Lung (tissue), 12 donors: ENCODE measurements around the gene RACGAP1. TPM values are rescaled to one million over a fixed set of nuclear protein-coding genes. Genes with fewer than 3 reads are reported as not detected.

Experiments used
- ATAC-seq: fragments of 200-7000 bp; cut with Tn5 transposase; one replicate; pipeline ENCODE4 v1.9.1; 2020; ENCODE audit warnings: moderate number of reproducible peaks; ENCODE audit not compliant: insufficient read depth, low FRiP score
- DNase-seq, 3 donors: peaks; one replicate each; pipeline ENCODE4 v3.0.0-alpha.2; 2013 to 2017
- H3K27ac ChIP-seq, 2 donors: one replicate each; pipeline ENCODE4 v1.5.1; 2013; ENCODE audit warnings: mild to moderate bottlenecking in 2 of 2, moderate library complexity in 2 of 2, control low read depth in 1 of 2, inconsistent platforms in 1 of 2, low read depth in 1 of 2, low read length in 1 of 2
- H3K27me3 ChIP-seq, 3 donors: one replicate each; pipeline ENCODE4 v1.5.1; 2013; ENCODE audit warnings: low read length in 2 of 3; ENCODE audit not compliant: control insufficient read depth in 3 of 3, insufficient read depth in 3 of 3
- H3K36me3 ChIP-seq, 4 donors: one replicate each; pipeline ENCODE4 v1.5.1; 2013; ENCODE audit warnings: low read length in 4 of 4, mild to moderate bottlenecking in 1 of 4, moderate library complexity in 1 of 4; ENCODE audit not compliant: control insufficient read depth in 4 of 4, insufficient read depth in 4 of 4
- H3K4me1 ChIP-seq, 5 donors: one replicate each; pipeline ENCODE4 v1.5.1; 2013; ENCODE audit warnings: low read length in 5 of 5, mild to moderate bottlenecking in 2 of 5, moderate library complexity in 1 of 5; ENCODE audit not compliant: control insufficient read depth in 5 of 5, insufficient read depth in 5 of 5
- H3K4me3 ChIP-seq: one replicate; pipeline ENCODE4 v1.5.1; 2013; ENCODE audit warnings: mild to moderate bottlenecking, control low read depth, moderate library complexity
- H3K9ac ChIP-seq, 2 donors: one replicate each; pipeline ENCODE4 v1.5.1; 2013; ENCODE audit warnings: low read length in 2 of 2, control low read depth in 1 of 2; ENCODE audit not compliant: insufficient read depth in 1 of 2
- H3K9me3 ChIP-seq, 4 donors: one replicate each; pipeline ENCODE4 v1.5.1; 2013; ENCODE audit warnings: low read length in 3 of 4, mild to moderate bottlenecking in 1 of 4, moderate library complexity in 1 of 4; ENCODE audit not compliant: control insufficient read depth in 4 of 4, insufficient read depth in 3 of 4
- WGBS, 2 donors: extraction: QIAGEN DNeasy Blood & Tissue Kit; methylation state at CpG; one replicate each; pipeline ENCODE4 v1.1.7; 2013; 5-methylcytosine and 5-hydroxymethylcytosine counted together
- polyA plus RNA-seq, 2 donors: library from polyadenylated mRNA; stranded (reverse); fragments of 200-250 nt; gene quantifications; one replicate each; pipeline ENCODE4 v1.2.1, GENCODE V29; 2013
- total RNA-seq, 2 donors: library from RNA; depleted of rRNA in 1 of 2; stranded (reverse); fragments of >200 nt in 1 of 2; gene quantifications; one replicate each; pipeline ENCODE4 v1.2.1, GENCODE V29; 2014 to 2021
- TF ChIP-seq, protein P1 (sequence below): IDR thresholded peaks from 2 replicates; pipeline ENCODE4 v1.5.1; 2012; ENCODE audit warnings: mild to moderate bottlenecking; ENCODE audit errors: control extremely low read depth, extremely low read depth
- donor health status: control.
- donor health status: control.
- donor health status: Bipolar disorder and iron deficiency.
- donor health status: healthy.
- donor health status: DM: yes; HTN: yes; CAD: no.

RACGAP1 gene
- total and polyA plus RNA-seq, 4 donors, result 3.8 to 26.8 (median 10.2) TPM

DNA sequence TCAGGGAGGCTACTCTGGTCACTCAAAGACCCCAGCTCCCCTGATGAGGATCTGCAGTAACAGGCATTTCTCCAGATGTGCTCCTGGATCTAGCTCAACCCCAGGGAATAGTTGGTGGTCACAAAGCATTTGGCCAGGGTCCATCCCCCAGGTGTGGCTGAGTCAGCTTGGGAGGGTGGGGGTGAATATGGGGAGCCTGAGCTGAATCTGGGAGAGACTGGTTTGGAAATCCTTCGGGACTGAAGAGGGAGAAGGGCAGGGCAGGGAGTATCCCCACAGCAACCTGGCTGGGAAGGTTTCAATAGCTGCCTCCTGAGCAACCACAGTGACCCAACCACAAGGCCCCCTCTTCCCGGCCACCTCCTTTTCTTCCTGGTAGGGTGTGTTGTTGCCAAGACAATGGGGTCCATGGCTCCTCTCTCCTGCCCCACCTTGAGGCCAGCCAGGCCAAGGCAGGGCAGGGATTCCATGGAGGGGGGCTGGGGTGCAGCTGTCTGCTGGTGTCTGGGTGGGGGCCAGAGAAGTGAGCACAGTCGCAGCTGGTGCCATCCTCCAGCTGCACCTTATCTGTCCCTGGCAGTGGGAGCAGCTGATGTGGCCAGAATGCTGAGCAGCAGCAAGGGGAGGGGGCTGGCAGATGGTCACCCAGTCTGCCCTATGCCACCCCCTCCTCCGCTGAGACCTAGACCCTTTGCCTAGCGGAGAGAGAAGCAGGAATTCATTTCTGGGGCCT, 37.6 kb upstream of the RACGAP1 start:
- H3K4me3 ChIP-seq, result no peak overlapping the region
- WGBS, 2 donors, result 85 to 87% methylated on average over 5 of the region's 5 CpGs

DNA sequence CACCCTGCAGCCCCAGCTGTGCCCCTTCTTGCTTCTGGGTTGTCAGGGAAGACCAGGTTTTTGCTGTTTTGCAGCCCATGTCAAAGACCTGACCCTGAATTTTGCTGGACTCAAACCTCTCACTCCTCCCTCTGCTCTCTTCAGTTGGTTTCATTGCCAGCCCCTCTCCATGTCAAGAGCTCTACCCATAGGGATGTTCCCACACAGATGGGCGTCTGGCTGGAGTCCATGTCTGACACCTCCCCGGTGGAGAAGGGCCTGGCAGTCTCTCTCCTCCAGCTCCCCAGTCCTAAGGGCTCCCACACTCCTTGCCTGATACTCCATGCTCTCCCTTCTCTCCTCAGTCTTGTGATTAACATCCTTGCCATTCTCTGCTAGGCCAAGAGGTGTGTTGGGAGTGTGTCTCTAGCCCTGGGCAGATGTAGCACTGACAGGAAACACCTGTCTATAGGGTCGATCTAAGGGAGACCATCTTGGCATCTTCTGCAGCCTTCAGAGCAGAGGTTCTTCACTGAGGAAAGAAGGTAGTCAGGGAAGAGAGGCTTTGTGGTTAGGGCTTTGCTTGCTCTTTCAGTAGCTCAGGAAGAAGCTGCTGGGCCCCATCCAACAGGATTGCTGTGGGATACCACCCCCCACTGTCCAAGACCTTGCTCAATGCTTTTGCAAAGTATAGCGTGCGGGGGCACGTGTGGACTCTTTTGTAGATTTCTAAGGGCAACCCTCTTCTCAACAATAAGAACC, 36.8 kb upstream of the RACGAP1 start:
- DNase-seq, result no peak
- WGBS, 2 donors, result 47 to 63% methylated on average over 6 of the region's 6 CpGs
- Histone ChIP-seq H3K4me3 (no peak overlapping the region), H3K9ac (no peak overlapping the region), H3K27me3 (peaks cover 0 to under 1% (median 0%) of the 10 kb centered on the region in 3 donors), H3K9me3 (no peaks in the 10 kb centered on the region), H3K36me3 (peaks cover 0 to 6% (median 1%) of the 10 kb centered on the region in 4 donors), H3K4me1 (peaks cover 0 to 1% (median 0%) of the 10 kb centered on the region in 5 donors), H3K27ac (no peak overlapping the region)
- TF ChIP-seq, protein P1, sequence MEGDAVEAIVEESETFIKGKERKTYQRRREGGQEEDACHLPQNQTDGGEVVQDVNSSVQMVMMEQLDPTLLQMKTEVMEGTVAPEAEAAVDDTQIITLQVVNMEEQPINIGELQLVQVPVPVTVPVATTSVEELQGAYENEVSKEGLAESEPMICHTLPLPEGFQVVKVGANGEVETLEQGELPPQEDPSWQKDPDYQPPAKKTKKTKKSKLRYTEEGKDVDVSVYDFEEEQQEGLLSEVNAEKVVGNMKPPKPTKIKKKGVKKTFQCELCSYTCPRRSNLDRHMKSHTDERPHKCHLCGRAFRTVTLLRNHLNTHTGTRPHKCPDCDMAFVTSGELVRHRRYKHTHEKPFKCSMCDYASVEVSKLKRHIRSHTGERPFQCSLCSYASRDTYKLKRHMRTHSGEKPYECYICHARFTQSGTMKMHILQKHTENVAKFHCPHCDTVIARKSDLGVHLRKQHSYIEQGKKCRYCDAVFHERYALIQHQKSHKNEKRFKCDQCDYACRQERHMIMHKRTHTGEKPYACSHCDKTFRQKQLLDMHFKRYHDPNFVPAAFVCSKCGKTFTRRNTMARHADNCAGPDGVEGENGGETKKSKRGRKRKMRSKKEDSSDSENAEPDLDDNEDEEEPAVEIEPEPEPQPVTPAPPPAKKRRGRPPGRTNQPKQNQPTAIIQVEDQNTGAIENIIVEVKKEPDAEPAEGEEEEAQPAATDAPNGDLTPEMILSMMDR, result no peak
- no peak for ATAC-seq

More for the DNA sequence above, 37.6 kb upstream of the RACGAP1 start:
- Histone ChIP-seq H3K9me3 (no peaks in the 10 kb centered on the region), H3K27me3 (no peaks in the 10 kb centered on the region), H3K9ac (no peak overlapping the region), H3K27ac (no peak overlapping the region), H3K4me1 (no peaks in the 10 kb centered on the region), H3K36me3 (peaks cover 0 to 6% (median 1%) of the 10 kb centered on the region in 4 donors)
- no peak for ATAC-seq
- no peak for DNase-seq
- TF ChIP-seq, protein P1, result no peak

DNA sequence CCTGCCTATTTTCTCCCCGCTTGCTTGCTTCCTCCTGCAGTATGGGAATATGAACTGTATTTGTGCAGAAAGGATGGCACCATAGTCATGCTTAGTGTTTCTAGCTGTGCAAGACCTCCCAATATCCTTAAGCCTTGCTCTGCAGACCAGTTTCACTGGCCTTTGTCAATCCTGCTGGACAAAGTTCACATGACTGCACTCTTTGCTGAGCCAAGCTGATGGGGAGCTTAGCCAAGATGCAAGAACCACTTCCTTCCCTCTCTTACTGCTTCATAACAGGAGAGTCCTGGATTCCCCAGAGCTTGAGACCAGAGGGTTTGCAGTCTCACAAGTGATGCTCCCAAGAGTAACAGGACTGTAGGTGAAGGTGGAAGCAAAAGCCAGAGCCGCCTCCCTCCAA, 35.9 kb upstream of the RACGAP1 start:
- 81 to 92% methylated on average over 2 of the region's 2 CpGs for WGBS, 2 donors
- Histone ChIP-seq H3K9me3 (no peaks in the 10 kb centered on the region), H3K27me3 (peaks cover 0 to 10% (median 3%) of the 10 kb centered on the region in 3 donors), H3K36me3 (peaks cover 0 to 6% (median 1%) of the 10 kb centered on the region in 4 donors), H3K4me1 (peaks cover 0 to 10% (median 5%) of the 10 kb centered on the region in 5 donors), H3K27ac (no peak overlapping the region), H3K9ac (no peak overlapping the region), H3K4me3 (no peak overlapping the region)
- no peak for ATAC-seq
- TF ChIP-seq, protein P1, result no peak
- DNase-seq, result no peak
